HG03558 (cell line): ENCODE results near the gene MDM4.

Experiments used
- ATAC-seq: cut with Tn5 transposase; IDR thresholded peaks from one replicate; pipeline ENCODE4 v1.9.1; 2021; ENCODE audit warnings: moderate number of reproducible peaks; ENCODE audit not compliant: unreplicated experiment; ENCODE audit errors: extremely low read depth

MDM4 gene

DNA sequence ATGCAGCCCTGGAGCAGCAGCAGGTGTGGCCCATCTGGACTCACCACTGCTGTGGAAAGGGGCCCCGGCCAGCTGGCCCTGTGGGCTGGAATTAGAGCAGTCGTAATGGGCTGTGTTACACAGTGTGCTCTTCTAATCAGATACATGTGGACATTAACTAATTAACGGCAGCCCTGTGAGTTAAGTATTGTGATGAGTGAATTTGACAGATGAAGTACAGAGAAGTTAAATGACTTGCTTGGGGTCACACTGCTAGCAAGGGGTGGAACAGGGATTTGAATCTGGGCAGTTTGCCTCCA, 58.6 kb downstream of the MDM4 start:
- no peak for ATAC-seq

- ATAC-seq = no peak
These were observed 59.3 kb downstream of the MDM4 start for GRCh38 chr1:204575221-204576190.

GRCh38 chr1:204576422-204576821, 60.2 kb downstream of the MDM4 start:
- ATAC-seq = no peak

GRCh38 chr1:204577794-204578478, 61.7 kb downstream of the MDM4 start:
- ATAC-seq = no peak

GRCh38 chr1:204578867-204579664, 62.9 kb downstream of the MDM4 start:
- peak; percentile 51 for ATAC-seq

DNA sequence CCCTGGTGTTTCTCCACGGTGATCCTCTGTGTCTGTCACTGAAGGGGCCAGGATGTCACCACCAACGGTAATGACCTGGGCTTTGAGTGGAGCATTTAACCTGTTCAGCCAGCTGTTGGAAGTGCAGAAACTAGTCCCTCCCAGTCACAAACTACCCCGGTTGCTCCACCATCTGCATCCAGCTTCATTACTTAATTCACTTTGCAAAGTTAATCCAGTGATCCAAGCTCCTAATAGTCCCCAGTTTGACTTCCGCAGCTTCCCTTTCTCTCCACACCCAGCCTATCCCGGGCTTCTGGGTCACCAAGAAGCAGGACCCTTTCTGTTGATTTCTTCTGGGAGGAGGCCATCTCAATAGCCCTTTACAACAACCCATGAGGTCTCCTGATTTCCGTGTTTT, 63.5 kb downstream of the MDM4 start:
- ATAC-seq = no peak

DNA sequence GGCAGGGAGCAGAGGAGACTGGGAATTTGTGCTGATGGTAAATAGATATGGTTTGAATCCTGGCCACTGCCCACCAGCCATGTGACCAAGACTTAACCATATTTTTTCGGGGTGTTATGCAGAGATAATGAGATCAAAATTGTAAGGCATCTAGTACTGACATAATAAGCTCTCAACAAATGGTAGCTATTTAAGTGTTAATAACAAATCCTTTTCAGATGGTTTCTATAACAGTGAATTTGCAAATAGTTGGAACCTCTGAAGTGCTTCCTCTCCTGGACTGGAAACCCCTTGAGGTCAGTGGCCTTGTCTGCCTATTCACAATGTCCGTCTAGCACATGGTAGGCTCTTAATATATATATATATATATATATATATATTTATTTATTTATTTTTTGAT, 64.7 kb downstream of the MDM4 start:
- ATAC-seq = no peak

DNA sequence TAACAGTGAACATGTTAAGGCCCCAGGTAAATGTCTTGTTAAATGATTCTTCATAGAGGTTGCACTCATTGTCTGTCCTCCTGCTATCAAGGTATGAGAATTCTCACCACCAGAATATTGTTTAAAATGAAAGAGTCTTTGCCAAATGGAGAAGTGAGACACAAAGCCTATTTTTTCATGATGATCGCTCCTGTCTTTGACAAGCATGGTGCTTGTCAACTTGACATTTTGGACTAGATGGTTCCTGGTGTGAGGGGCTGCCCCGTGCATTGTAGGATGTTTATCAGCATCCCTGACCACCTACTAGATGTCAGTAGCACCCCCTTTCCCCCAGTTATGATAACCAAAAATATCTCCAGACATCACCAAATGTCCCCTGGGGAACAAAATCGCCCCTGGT, 65.6 kb downstream of the MDM4 start:
- ATAC-seq = no peak

DNA sequence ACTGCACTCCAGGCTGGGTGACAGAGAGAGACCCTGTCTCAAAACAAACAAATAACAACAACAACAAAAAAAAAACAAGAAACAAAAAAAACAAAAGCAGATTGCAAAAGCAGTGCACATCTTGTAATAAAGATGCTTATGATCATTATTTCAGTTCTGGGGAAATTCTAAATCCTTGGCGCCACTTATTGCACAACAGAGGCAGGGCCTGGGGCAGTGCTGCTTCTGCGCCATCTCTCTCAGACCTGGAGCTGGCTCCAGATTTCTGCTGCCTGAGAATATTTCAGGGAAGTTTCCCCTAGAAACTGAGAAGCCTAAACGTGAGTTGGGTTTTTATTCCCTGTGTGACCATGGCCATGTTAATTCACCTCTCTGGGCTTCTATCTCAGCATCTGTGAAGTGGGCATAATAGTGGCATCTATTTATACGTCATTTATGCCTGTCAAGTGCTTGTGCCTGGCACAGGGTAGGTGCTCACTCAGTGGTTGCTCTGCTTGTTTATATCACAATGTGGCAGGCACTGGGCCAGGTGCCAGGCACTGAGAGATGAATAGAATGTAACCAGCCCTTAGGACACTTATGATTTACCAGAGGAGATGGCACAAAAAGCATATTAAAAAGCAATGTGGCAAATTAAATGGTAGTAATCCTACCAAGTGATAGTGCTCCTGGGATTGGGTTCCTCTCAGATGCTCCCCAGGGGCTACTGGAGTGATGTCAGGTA, 67.9 kb downstream of the MDM4 start:
- no peak for ATAC-seq

GRCh38 chr1:204584699-204585372, 68.6 kb downstream of the MDM4 start:
- no peak for ATAC-seq

- ATAC-seq = no peak
These were observed 71.4 kb downstream of the MDM4 start for GRCh38 chr1:204587621-204588020.

DNA sequence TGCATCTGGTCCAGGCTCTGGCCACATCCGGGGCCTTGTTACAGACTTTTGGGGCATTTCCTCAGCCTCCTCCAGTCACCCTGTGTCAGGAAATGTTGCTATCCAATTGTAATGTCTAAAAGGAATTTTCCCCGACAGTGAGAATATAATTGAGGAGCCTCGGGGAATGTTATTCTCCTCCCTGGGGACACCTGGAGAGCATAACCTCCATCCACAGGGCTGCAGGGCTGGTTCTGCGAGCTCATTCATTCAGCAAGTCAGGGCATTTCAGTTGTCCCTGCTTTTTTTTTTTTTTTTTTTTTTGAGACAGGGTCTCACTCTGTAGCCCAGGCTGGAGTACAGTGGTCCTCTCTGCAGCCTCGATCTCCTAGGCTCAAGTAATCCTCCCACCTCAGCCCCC, 72.6 kb downstream of the MDM4 start:
- ATAC-seq = no peak

DNA sequence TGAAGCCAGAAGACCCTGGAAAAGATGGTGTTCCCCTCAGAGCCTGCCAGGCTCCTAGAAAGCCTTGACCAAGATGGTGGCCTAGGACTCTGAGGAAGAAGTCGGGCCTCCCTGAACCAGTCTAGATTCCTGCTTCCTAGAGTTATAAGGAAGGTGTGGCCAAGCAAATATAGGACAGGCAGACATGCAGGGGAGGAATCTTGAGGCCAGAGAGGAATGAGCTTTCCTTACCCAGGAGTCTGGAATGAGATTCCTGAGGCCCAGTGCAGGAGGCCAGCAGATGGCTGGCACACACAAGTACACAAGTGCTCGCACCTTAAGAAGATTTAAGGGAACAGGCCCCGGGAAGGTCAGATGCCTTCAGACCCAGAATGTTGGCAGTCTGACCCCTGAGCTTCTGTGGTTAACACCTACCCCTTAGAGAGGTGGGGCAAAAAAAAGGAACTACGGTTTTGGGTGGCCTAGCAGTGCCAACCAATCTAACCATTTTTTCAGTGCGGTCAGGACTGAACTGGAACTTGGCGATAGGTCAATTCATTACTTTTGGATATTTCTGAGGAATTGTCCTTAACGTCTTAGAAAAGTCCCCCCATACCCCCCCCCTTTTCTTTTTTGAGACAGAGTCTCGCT, 73.3 kb downstream of the MDM4 start:
- no peak for ATAC-seq

- no peak for ATAC-seq
These were observed 75.4 kb downstream of the MDM4 start for GRCh38 chr1:204591473-204592090.

GRCh38 chr1:204592246-204592948, 76.2 kb downstream of the MDM4 start:
- ATAC-seq = no peak

- no peak for ATAC-seq
These were observed 82.2 kb downstream of the MDM4 start for GRCh38 chr1:204598319-204598969.

GRCh38 chr1:204599098-204599497, 82.9 kb downstream of the MDM4 start:
- no peak for ATAC-seq

DNA sequence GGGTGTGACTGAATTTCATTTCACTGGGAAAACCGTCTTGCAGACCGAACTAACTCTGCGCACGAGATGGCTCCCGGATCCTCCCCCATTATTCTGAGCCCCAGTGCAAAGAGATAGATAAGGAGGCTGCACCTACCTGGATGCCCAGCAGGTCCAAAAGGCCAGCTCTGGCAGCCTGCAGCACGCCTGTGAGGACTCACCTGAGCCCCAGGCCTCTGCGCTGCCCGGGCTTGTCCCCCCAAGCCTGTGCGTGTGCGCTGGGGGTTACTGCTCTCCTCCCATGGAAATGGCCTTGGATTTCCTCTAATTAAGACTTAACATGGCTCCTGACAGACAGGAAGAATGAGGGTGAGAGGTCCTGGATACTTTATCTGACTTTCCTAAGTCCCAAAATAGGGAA, 83.4 kb downstream of the MDM4 start:
- no peak for ATAC-seq
